Adipocyte (in vitro differentiated cells): Measurements from ENCODE around the gene CDC123.

Experiments
- DNase-seq: peaks from one replicate; pipeline ENCODE4 v3.0.0-alpha.2; 2015; ENCODE audit warnings: low read depth
- H3K27me3 ChIP-seq: replicated peaks from 2 replicates; pipeline ENCODE4 v1.7.0; 2013; ENCODE audit warnings: mild to moderate bottlenecking, low read length, moderate library complexity; ENCODE audit not compliant: control insufficient read depth, insufficient read depth
- H3K36me3 ChIP-seq: 2 replicates; pipeline ENCODE4 v1.7.0; 2013; ENCODE audit warnings: low read length, mild to moderate bottlenecking, moderate library complexity; ENCODE audit not compliant: control insufficient read depth, insufficient read depth, severe bottlenecking
- H3K4me1 ChIP-seq: 2 replicates; pipeline ENCODE4 v1.7.0; 2013; ENCODE audit warnings: mild to moderate bottlenecking, low read length, moderate library complexity; ENCODE audit not compliant: control insufficient read depth, insufficient read depth
- H3K4me3 ChIP-seq: 2 replicates; pipeline ENCODE4 v1.7.0; 2013; ENCODE audit warnings: mild to moderate bottlenecking, low read length, moderate library complexity
- H3K9ac ChIP-seq: 2 replicates; pipeline ENCODE4 v1.7.0; 2013; ENCODE audit warnings: mild to moderate bottlenecking, low read length, moderate library complexity
- H3K9me3 ChIP-seq: 2 replicates; pipeline ENCODE4 v1.7.0; 2013; ENCODE audit warnings: mild to moderate bottlenecking, low read length, moderate library complexity; ENCODE audit not compliant: control insufficient read depth

CDC123 gene

DNA sequence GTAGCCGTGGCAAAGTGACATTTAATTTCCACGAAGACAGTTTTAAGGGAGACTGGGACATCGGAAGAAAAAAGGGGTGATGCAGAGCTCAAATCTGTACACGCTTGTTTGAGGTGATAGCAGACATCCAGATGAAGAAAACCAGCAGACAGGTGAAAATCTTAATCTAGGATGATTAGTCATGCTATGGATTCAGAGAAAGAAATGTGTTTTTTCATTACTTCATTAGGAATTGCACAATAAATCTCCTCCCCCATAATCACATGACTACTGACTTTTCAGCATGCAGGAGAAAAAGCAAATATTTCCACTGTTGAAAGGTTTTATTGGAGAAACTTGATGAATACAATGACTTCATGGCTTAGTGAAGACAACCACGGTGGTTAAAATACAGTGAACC lies 2.8 kb upstream of the CDC123 start:
- peak overlapping the region; percentile 25 for H3K9ac ChIP-seq
- H3K4me3 ChIP-seq, result peak overlapping the region; percentile 63
- peaks cover 47% of the 10 kb centered on the region for H3K4me1 ChIP-seq
- peak; percentile 68 for DNase-seq
- H3K36me3 ChIP-seq, result no peaks in the 10 kb centered on the region
- no peaks in the 10 kb centered on the region for H3K9me3 ChIP-seq
- H3K27me3 ChIP-seq, result no peaks in the 10 kb centered on the region

DNA sequence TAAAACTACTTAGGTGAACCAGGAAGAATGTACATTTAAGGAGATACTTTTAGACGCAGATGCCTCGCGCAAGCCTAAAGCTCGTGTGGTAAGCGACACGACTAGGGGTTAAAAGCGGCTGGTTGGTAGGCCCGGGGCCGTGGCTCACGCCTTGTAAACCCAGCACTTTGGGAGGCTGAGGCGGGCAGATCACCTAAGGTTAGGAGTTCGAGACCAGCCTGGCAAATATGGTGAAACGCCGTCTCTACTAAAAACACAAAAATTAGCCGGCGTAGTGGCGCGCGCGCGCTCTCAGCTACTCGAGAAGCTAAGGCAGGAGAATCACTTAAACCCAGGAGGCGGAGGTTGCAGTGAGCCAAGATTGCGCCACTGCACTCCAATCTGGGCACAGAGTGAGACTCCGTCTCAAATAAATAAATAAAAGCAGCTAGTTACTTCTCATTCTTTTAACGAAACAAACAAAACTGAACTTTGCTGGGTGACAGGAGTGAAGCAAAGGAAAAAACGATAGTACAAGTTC lies 1.2 kb upstream of the CDC123 start:
- Histone ChIP-seq H3K4me3 (peak overlapping the region; percentile 95), H3K9ac (peak overlapping the region; percentile 95), H3K27me3 (no peaks in the 10 kb centered on the region), H3K4me1 (peaks cover 47% of the 10 kb centered on the region), H3K9me3 (no peaks in the 10 kb centered on the region), H3K36me3 (peaks cover 10% of the 10 kb centered on the region)
- DNase-seq, result peak; percentile 75

- peak overlapping the region; percentile 95 for H3K4me3 ChIP-seq
- H3K9me3 ChIP-seq, result no peaks in the 10 kb centered on the region
- no peak for DNase-seq
- no peaks in the 10 kb centered on the region for H3K27me3 ChIP-seq
- peak overlapping the region; percentile 95 for H3K9ac ChIP-seq
- peaks cover 46% of the 10 kb centered on the region for H3K4me1 ChIP-seq
- H3K36me3 ChIP-seq, result peaks cover 12% of the 10 kb centered on the region
Measured at GRCh38 chr10:12195281-12195602, 746 bp upstream of the CDC123 start.

GRCh38 chr10:12196531-12197211 lies 683 bp downstream of the CDC123 start:
- Histone ChIP-seq H3K4me3 (peak overlapping the region; percentile 95), H3K27me3 (no peaks in the 10 kb centered on the region), H3K9me3 (no peaks in the 10 kb centered on the region), H3K9ac (peak overlapping the region; percentile 95), H3K36me3 (peaks cover 25% of the 10 kb centered on the region), H3K4me1 (peaks cover 33% of the 10 kb centered on the region)
- DNase-seq, result no peak

GRCh38 chr10:12198156-12198555 lies 2.2 kb downstream of the CDC123 start:
- no peak overlapping the region for H3K4me3 ChIP-seq
- no peaks in the 10 kb centered on the region for H3K9me3 ChIP-seq
- H3K4me1 ChIP-seq, result peaks cover 20% of the 10 kb centered on the region
- DNase-seq, result no peak
- H3K36me3 ChIP-seq, result peaks cover 40% of the 10 kb centered on the region
- no peaks in the 10 kb centered on the region for H3K27me3 ChIP-seq
- H3K9ac ChIP-seq, result no peak overlapping the region

DNA sequence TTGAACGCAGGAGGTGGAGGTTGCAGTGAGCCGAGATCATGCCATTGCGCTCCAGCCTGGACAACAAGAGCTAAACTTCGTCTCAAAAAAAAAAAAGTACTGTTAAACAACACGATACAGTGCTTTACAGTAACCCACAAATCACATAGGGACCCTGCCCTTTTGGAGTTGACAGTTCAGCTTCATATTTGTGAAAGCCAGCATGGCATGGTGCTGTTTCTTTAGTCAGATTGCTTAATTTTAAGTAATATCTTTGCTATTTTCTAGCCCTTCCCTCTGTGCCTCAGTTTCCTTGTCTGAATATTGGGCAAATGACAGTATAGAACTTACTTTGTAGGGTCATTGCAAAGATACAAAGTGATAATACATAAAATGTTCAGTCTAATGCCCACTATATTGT lies 4.9 kb downstream of the CDC123 start:
- no peak for DNase-seq
- peaks cover 58% of the 10 kb centered on the region for H3K36me3 ChIP-seq

DNA sequence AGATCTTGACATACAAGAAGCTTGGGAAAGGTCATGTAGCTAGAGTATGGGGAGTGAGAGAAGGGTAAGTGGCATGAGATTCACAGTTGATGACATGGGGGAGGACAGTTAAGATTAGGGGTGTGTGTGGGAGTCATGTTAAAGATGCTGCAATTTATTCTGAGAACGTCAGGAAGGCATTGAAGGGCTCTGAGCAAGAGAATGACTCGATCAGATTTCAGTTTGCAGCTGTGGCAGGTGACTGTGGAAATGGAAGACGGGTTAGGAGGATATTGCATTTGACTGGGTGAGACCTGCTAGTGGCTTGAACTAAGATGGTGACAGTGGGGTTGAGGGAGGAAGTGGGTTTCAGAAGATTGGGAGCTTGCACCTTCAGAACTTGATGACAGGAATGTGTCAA lies 5.6 kb downstream of the CDC123 start:
- peaks cover 6% of the 10 kb centered on the region for H3K4me1 ChIP-seq
- DNase-seq, result no peak
- no peaks in the 10 kb centered on the region for H3K27me3 ChIP-seq
- H3K9me3 ChIP-seq, result no peaks in the 10 kb centered on the region
- no peak overlapping the region for H3K9ac ChIP-seq
- no peak overlapping the region for H3K4me3 ChIP-seq
- H3K36me3 ChIP-seq, result peaks cover 58% of the 10 kb centered on the region

More for the DNA sequence above, 4.9 kb downstream of the CDC123 start:
- H3K4me1 ChIP-seq, result peaks cover 6% of the 10 kb centered on the region
- no peak overlapping the region for H3K9ac ChIP-seq
- no peaks in the 10 kb centered on the region for H3K9me3 ChIP-seq
- no peak overlapping the region for H3K4me3 ChIP-seq
- H3K27me3 ChIP-seq, result no peaks in the 10 kb centered on the region

DNA sequence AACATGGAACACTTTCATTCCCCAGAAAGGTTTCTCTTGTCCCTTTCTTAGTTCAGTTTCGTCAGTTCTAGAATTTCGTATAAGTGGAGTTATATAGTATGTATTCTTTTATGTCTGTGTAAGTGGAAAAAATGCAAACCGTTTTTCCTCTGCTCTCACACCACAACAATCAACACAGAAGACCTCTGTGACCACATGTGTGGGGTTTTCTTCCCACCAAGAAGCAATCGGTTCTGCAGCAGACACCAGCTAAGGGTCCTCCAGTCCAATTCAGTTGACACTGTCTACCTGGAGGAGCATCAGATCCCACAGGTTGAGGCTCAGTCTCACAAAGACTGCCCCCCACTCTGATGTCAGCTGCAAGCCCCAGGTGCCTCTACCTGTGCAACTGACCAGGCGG lies 6.2 kb downstream of the CDC123 start:
- DNase-seq, result no peak
- no peaks in the 10 kb centered on the region for H3K27me3 ChIP-seq
- H3K4me3 ChIP-seq, result no peak overlapping the region
- peaks cover under 1% of the 10 kb centered on the region for H3K4me1 ChIP-seq
- peaks cover 59% of the 10 kb centered on the region for H3K36me3 ChIP-seq
- no peaks in the 10 kb centered on the region for H3K9me3 ChIP-seq
- no peak overlapping the region for H3K9ac ChIP-seq

- Histone ChIP-seq H3K4me1 (no peaks in the 10 kb centered on the region), H3K36me3 (peaks cover 69% of the 10 kb centered on the region), H3K4me3 (no peak overlapping the region), H3K9me3 (no peaks in the 10 kb centered on the region), H3K27me3 (no peaks in the 10 kb centered on the region), H3K9ac (no peak overlapping the region)
- DNase-seq, result no peak
Measured at GRCh38 chr10:12205082-12205481, 9.1 kb downstream of the CDC123 start.

GRCh38 chr10:12207114-12207513 lies 11.1 kb downstream of the CDC123 start:
- Histone ChIP-seq H3K9ac (no peak overlapping the region), H3K27me3 (no peaks in the 10 kb centered on the region), H3K4me1 (no peaks in the 10 kb centered on the region), H3K4me3 (no peak overlapping the region), H3K36me3 (peaks cover 68% of the 10 kb centered on the region), H3K9me3 (no peaks in the 10 kb centered on the region)
- no peak for DNase-seq

DNA sequence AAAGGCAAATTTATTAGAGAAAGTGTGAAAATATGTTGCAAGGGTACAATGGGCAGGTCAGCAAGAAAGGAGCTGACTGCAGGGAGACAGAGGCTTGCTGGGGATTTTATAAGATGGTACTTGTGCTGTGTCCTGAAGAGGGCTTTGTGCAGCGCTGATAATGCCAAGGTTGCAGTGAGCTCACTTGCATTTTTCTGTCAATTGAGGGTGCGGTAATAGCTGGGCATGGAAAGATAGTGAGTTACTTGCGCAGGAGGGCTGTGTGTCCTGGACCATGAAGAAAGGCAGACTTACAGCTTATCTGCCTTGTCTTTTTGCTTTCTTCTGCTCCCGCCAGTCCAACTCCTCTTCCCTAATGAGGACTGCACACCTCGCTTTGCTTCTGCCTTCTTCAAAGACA lies 12.5 kb downstream of the CDC123 start:
- no peak overlapping the region for H3K4me3 ChIP-seq
- H3K27me3 ChIP-seq, result no peaks in the 10 kb centered on the region
- H3K9me3 ChIP-seq, result no peaks in the 10 kb centered on the region
- DNase-seq, result no peak
- H3K4me1 ChIP-seq, result no peaks in the 10 kb centered on the region
- H3K36me3 ChIP-seq, result peaks cover 68% of the 10 kb centered on the region
- no peak overlapping the region for H3K9ac ChIP-seq

DNA sequence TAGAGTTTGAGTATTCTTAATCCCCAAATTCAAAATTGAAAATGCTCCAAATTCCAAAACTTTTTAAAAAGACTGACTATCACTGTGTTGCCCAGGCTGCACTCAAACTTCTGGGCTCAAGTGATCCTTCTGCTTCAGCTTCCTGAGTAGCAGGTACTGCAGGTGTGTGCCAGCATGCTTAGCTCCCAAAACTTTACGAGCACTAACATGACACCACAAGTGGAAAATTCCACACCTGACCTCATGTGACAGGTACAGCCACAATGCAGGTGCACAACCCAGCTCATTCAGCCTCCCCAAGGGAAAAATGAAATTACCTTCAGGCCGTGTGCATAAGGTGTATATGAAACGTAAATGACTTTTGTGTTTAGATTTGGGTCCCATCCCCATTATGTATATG lies 16.5 kb downstream of the CDC123 start:
- Histone ChIP-seq H3K4me1 (peaks cover 23% of the 10 kb centered on the region), H3K27me3 (no peaks in the 10 kb centered on the region), H3K9ac (no peak overlapping the region), H3K9me3 (no peaks in the 10 kb centered on the region), H3K36me3 (peaks cover 66% of the 10 kb centered on the region), H3K4me3 (no peak overlapping the region)
- DNase-seq, result no peak
